PC-3 (cell line): ENCODE data around the gene MAP6. TPM values are rescaled to one million over a fixed set of nuclear protein-coding genes. Genes with fewer than 3 reads are reported as not detected.
A peak's percentile ranks its signal among the peaks of the same experiment; 100 is the strongest.

Source experiments
- ATAC-seq: fragments of 200-7000 bp; cut with Tn5 transposase; 2 replicates; pipeline ENCODE4 v1.9.1; 2020; ENCODE audit warnings: mild to moderate bottlenecking, moderate library complexity
- BruUV-seq: library from RNA; stranded (reverse); fragments of 400-500 nt; replicated peaks from 2 replicates; lab custom pipeline; 2021; lab: Mats Ljungman, UMichigan
- CTCF ChIA-PET: fragments of 300-600 bp; sonication (Branson Sonifier 250); formaldehyde crosslinking; loops from one replicate; lab custom pipeline; 2022; ENCODE audit warnings: antibody characterized with exemption; lab: Charles Lee
- POLR2A ChIA-PET: fragments of 300-600 bp; sonication (Branson Sonifier 250); formaldehyde crosslinking; loops from one replicate; lab custom pipeline; 2022; ENCODE audit warnings: antibody characterized with exemption; ENCODE audit not compliant: unreplicated experiment; lab: Charles Lee
- DNase-seq: peaks from one replicate; pipeline ENCODE4 v3.0.0-alpha.2; 2015
- H2AFZ ChIP-seq: fragments of 300-600 bp; sonication (generic); 2 replicates; pipeline ENCODE4 v1.6.0; 2016; ENCODE audit warnings: antibody characterized with exemption, low read length
- H3F3A ChIP-seq: fragments of 300-600 bp; sonication (generic); one replicate; pipeline ENCODE4 v1.6.0; 2017; ENCODE audit warnings: antibody characterized with exemption, low read length, control low read depth, mild to moderate bottlenecking; ENCODE audit not compliant: unreplicated experiment
- H3K27ac ChIP-seq: fragments of 300-600 bp; sonication (generic); 2 replicates; pipeline ENCODE4 v1.5.1; 2016; ENCODE audit warnings: mild to moderate bottlenecking, low read length
- H3K27me3 ChIP-seq: fragments of 300-600 bp; sonication (generic); 2 replicates; pipeline ENCODE4 v1.6.1; 2016; ENCODE audit warnings: low read length, mixed read lengths
- H3K36me3 ChIP-seq: fragments of 300-600 bp; sonication (generic); 2 replicates; pipeline ENCODE4 v1.6.1; 2016; ENCODE audit warnings: low read depth, mixed run types, low read length, mixed read lengths
- H3K4me1 ChIP-seq: fragments of 300-600 bp; sonication (generic); 2 replicates; pipeline ENCODE4 v1.5.1; 2016; ENCODE audit warnings: low read length; ENCODE audit not compliant: insufficient read depth
- H3K4me2 ChIP-seq: fragments of 300-600 bp; sonication (generic); 2 replicates; pipeline ENCODE4 v1.6.0; 2016; ENCODE audit warnings: low read length
- H3K4me3 ChIP-seq: fragments of 300-600 bp; sonication (generic); 2 replicates; pipeline ENCODE4 v1.5.1; 2016; ENCODE audit warnings: mild to moderate bottlenecking, low read length, mixed read lengths
- H3K79me2 ChIP-seq: fragments of 300-600 bp; sonication (generic); 2 replicates; pipeline ENCODE4 v1.6.1; 2017; ENCODE audit warnings: low read length, mixed read lengths
- H3K9ac ChIP-seq: fragments of 300-600 bp; sonication (generic); 2 replicates; pipeline ENCODE4 v1.6.0; 2016; ENCODE audit warnings: mild to moderate bottlenecking, low read length
- H3K9me2 ChIP-seq: fragments of 300-600 bp; sonication (generic); replicated peaks from 2 replicates; pipeline ENCODE4 v1.6.1; 2016; ENCODE audit warnings: mixed run types, low read length, mixed read lengths
- H3K9me3 ChIP-seq: fragments of 300-600 bp; sonication (generic); 2 replicates; pipeline ENCODE4 v1.6.1; 2016; ENCODE audit warnings: low read length, mixed read lengths
- H4K20me1 ChIP-seq: fragments of 300-600 bp; sonication (generic); 2 replicates; pipeline ENCODE4 v1.6.1; 2016; ENCODE audit warnings: low read length, mixed read lengths
- EZH2 ChIP-seq: fragments of 300-600 bp; sonication (generic); IDR thresholded peaks from one replicate; pipeline ENCODE4 v1.6.1; 2017; ENCODE audit warnings: antibody characterized with exemption, mild to moderate bottlenecking, low read length; ENCODE audit not compliant: unreplicated experiment
- EZH2phosphoT487 ChIP-seq: fragments of 300-600 bp; sonication (generic); IDR thresholded peaks from 2 replicates; pipeline ENCODE4 v1.6.1; 2018; ENCODE audit warnings: mild to moderate bottlenecking, antibody characterized with exemption, low read length, borderline replicate concordance
- intact Hi-C: fragments of 100-400 bp; cut with micrococcal nuclease; formaldehyde crosslinking; loops from 2 replicates; pipeline ENCODE4 v1.9.0; 2023
- total RNA-seq: library from RNA; depleted of rRNA; stranded (reverse); fragments of >200 nt; gene quantifications from 2 replicates; pipeline ENCODE4 v1.2.3, GENCODE V29; 2014
- TF ChIP-seq, protein P1 (sequence below): fragments of 300-600 bp; sonication (generic); conservative IDR thresholded peaks from 2 replicates; pipeline ENCODE4 v1.5.1; 2017; ENCODE audit warnings: antibody characterized with exemption, low read depth, mild to moderate bottlenecking, low read length

MAP6 gene
- total RNA-seq, 1 experiment from 2014 or later: 0.47 TPM

DNA sequence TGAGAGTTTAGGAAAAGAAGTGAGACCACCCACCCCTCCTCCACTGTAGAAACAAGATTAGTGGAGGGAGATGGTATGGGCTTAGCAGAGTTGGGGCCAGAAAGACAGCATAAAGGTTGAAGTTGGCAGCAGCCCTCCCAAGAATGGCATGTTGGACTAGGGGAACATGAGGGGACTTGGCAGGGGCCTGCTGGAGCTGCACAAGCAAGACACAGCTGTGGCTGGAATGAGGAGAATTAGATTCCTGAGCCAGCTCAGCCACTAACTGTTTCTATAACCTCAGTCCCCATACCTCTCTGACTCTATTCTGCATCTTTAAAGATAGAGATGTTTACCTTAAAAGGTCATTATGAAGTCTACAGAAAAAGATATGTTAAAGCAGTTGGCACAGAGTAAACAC is 13.2 kb downstream of the MAP6 start:
- Histone ChIP-seq H3K9me3 (no peaks in the 10 kb centered on the region), H3K79me2 (no peaks in the 10 kb centered on the region), H3K4me2 (no peak overlapping the region), H3K4me1 (peaks cover 39% of the 10 kb centered on the region), H3K9ac (no peak overlapping the region), H3K27me3 (no peaks in the 10 kb centered on the region), H3K4me3 (no peak overlapping the region), H3K9me2 (no peaks in the 10 kb centered on the region), H2AFZ (no peak overlapping the region), H3K27ac (no peak overlapping the region), H3F3A (peaks cover 15% of the 10 kb centered on the region), H3K36me3 (no peaks in the 10 kb centered on the region), H4K20me1 (0 out of 2 replicates have a peak, but pooled peaks cover 3% of the 10 kb centered on the region)
- ChIA-PET CTCF (no interaction called here), POLR2A (no interaction called here)
- BruUV-seq: no TSS peak
- ATAC-seq: no peak
- intact Hi-C loops: no loop called here
- TF ChIP-seq EZH2 (no peak), EZH2phosphoT487 (no peak)
- TF ChIP-seq, protein P1, sequence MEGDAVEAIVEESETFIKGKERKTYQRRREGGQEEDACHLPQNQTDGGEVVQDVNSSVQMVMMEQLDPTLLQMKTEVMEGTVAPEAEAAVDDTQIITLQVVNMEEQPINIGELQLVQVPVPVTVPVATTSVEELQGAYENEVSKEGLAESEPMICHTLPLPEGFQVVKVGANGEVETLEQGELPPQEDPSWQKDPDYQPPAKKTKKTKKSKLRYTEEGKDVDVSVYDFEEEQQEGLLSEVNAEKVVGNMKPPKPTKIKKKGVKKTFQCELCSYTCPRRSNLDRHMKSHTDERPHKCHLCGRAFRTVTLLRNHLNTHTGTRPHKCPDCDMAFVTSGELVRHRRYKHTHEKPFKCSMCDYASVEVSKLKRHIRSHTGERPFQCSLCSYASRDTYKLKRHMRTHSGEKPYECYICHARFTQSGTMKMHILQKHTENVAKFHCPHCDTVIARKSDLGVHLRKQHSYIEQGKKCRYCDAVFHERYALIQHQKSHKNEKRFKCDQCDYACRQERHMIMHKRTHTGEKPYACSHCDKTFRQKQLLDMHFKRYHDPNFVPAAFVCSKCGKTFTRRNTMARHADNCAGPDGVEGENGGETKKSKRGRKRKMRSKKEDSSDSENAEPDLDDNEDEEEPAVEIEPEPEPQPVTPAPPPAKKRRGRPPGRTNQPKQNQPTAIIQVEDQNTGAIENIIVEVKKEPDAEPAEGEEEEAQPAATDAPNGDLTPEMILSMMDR: no peak
- no peak for DNase-seq

- no peaks in the 10 kb centered on the region for H3K79me2 ChIP-seq
- DNase-seq (peak; percentile 93), ATAC-seq (peak; percentile 88)
- POLR2A ChIA-PET: no interaction called here
- intact Hi-C loops: no loop called here
- H4K20me1 ChIP-seq: 0 out of 2 replicates have a peak, but pooled peaks cover 3% of the 10 kb centered on the region
- H3K9ac ChIP-seq: peak overlapping the region; percentile 27; the same call in 1 of the 2 replicates
- peaks cover 39% of the 10 kb centered on the region for H3K4me1 ChIP-seq
- H2AFZ ChIP-seq: no peak overlapping the region
- H3K9me2 ChIP-seq: no peaks in the 10 kb centered on the region
- peak overlapping the region; percentile 86 for H3K27ac ChIP-seq
- no peaks in the 10 kb centered on the region for H3K9me3 ChIP-seq
- H3K27me3 ChIP-seq: no peaks in the 10 kb centered on the region
- CTCF ChIA-PET: interaction anchor here (0.7 kb wide), 1 partner anchor 89 kb away, joined by 3 read pairs; no protein-coding TSS in a partner anchor
- H3K4me3 ChIP-seq: no peak overlapping the region; the same call in 1 of the 2 replicates
- peaks cover 15% of the 10 kb centered on the region for H3F3A ChIP-seq
- no peaks in the 10 kb centered on the region for H3K36me3 ChIP-seq
- no TSS peak for BruUV-seq
- TF ChIP-seq, protein P1: no peak
- TF ChIP-seq EZH2phosphoT487 (no peak), EZH2 (no peak)
- peak overlapping the region; percentile 73 for H3K4me2 ChIP-seq
These were observed 14.5 kb downstream of the MAP6 start for GRCh38 chr11:75654314-75654713.

DNA sequence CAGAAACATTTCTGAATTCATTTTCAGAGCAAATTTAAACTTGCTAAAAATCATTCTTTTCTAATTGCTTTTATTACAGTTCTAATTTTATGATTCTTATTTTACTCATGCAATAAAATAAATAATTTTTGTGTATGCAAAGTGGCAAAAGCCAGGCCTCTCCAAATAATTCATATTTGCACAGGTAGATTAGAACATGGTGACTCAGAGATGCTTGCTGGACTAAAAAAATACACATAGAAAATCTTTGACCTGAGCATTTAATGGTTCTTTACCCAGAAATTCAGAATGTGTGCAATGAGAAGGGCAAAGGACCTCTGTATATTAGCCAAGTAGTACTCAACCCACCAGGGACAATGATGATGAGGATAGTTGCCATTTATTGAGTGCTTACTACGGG is 15.3 kb downstream of the MAP6 start:
- H3K9me2 ChIP-seq: no peaks in the 10 kb centered on the region
- H2AFZ ChIP-seq: no peak overlapping the region
- no peak for TF ChIP-seq EZH2phosphoT487
- no peak for TF ChIP-seq EZH2
- TF ChIP-seq, protein P1: no peak
- peaks cover 15% of the 10 kb centered on the region for H3F3A ChIP-seq
- BruUV-seq: no TSS peak
- H4K20me1 ChIP-seq: 0 out of 2 replicates have a peak, but pooled peaks cover 3% of the 10 kb centered on the region
- no peaks in the 10 kb centered on the region for H3K27me3 ChIP-seq
- no peaks in the 10 kb centered on the region for H3K79me2 ChIP-seq
- peak overlapping the region; percentile 18; the same call in 1 of the 2 replicates for H3K4me3 ChIP-seq
- DNase-seq (peak; percentile 76), ATAC-seq (peak; percentile 72)
- H3K4me1 ChIP-seq: peaks cover 39% of the 10 kb centered on the region
- ChIA-PET POLR2A (no interaction called here), CTCF (no interaction called here)
- peak overlapping the region; percentile 27; the same call in 1 of the 2 replicates for H3K9ac ChIP-seq
- peak overlapping the region; percentile 73 for H3K4me2 ChIP-seq
- intact Hi-C loops: loop anchor here (1.0 kb wide), 1 partner anchor 49 kb away; no protein-coding TSS in a partner anchor
- no peaks in the 10 kb centered on the region for H3K36me3 ChIP-seq
- H3K27ac ChIP-seq: peak overlapping the region; percentile 86
- H3K9me3 ChIP-seq: no peaks in the 10 kb centered on the region
